Gastrocnemius medialis (tissue), 4 donors: ENCODE results near the gene ESCO1. TPM values are rescaled to one million over a fixed set of nuclear protein-coding genes. Genes with fewer than 3 reads are reported as not detected.

ENCODE experiments used
- ATAC-seq, 2 donors: fragments of 150-250 bp; one replicate each; pipeline ENCODE4 v1.9.1; 2016
- DNase-seq, 2 donors: peaks; one replicate each; pipeline ENCODE4 v3.0.0-alpha.2; 2019
- H3K27ac ChIP-seq, 4 donors: fragments of 200-600 bp; sonication (generic); 1 replicate in 1 of 4; 2 replicates in 3 of 4; pipeline ENCODE4 v1.5.1; 2016 to 2018; ENCODE audit warnings: mild to moderate bottlenecking in 2 of 4, moderate library complexity in 1 of 4
- H3K27me3 ChIP-seq, 3 donors: fragments of 200-600 bp; sonication (generic) in 2 of 3; 1 replicate in 1 of 3; 2 replicates in 2 of 3; pipeline versions ENCODE4 v1.5.1 to v1.6.0; 2016 to 2019; ENCODE audit warnings: mild to moderate bottlenecking in 1 of 3, moderate library complexity in 1 of 3
- H3K36me3 ChIP-seq, 2 donors: fragments of 200-600 bp; sonication (generic) in 1 of 2; one replicate each; pipeline ENCODE4 v1.5.1; 2017 to 2018
- H3K4me1 ChIP-seq, 2 donors: fragments of 200-600 bp; sonication (generic) in 1 of 2; one replicate each; pipeline ENCODE4 v1.5.1; 2016 to 2017; ENCODE audit warnings: mild to moderate bottlenecking in 2 of 2
- H3K4me3 ChIP-seq, 4 donors: fragments of 200-600 bp; sonication (generic) in 3 of 4; 1 replicate in 1 of 4; 2 replicates in 3 of 4; pipeline ENCODE4 v1.5.1; 2016 to 2019; ENCODE audit warnings: mild to moderate bottlenecking in 2 of 4
- H3K9me3 ChIP-seq, 3 donors: fragments of 200-600 bp; sonication (generic) in 2 of 3; 1 replicate in 1 of 3; 2 replicates in 2 of 3; pipeline ENCODE4 v1.5.1; 2016 to 2019
- CTCF ChIP-seq, 5 experiments: fragments of 450-650 bp in 3 of 5; fragments of 200-600 bp in 2 of 5; sonication (generic) in 2 of 5; IDR thresholded peaks in 4 of 5; conservative IDR thresholded peaks in 1 of 5; 1 replicate in 4 of 5; 2 replicates in 1 of 5; pipeline ENCODE4 v1.5.1; 2016 to 2019; ENCODE audit warnings: antibody characterized with exemption in 5 of 5, mild to moderate bottlenecking in 3 of 5, moderate library complexity in 3 of 5
- POLR2A ChIP-seq, 2 donors: fragments of 450-650 bp; IDR thresholded peaks; one replicate each; pipeline ENCODE4 v1.6.1; 2017; ENCODE audit warnings: antibody characterized with exemption in 2 of 2, mild to moderate bottlenecking in 2 of 2, moderate library complexity in 2 of 2
- in situ Hi-C, 4 donors: fragments of 200-750 bp; cut with MboI; loops; one replicate each; pipeline versions ENCODE4 v1.15.0 to v1.8.0; 2017; ENCODE audit warnings: low sequenced_read_pairs in 4 of 4
- intact Hi-C: fragments of 100-400 bp; cut with DNase I; formaldehyde crosslinking; loops from one replicate; pipeline ENCODE4 v1.15.1; 2023; ENCODE audit warnings: low total_unique reads
- total RNA-seq, 4 donors: library from RNA; depleted of rRNA; stranded (reverse); fragments of >200 nt; gene quantifications; one replicate each; pipeline versions ENCODE4 v1.1.0 to v1.2.3, GENCODE V29; 2016

The ESCO1 gene
- total RNA-seq, 4 donors from 2014 or later: 12.1 to 17.9 (median 17.4) TPM

GRCh38 chr18:21550510-21550970 is 50.0 kb downstream of the ESCO1 start:
- no peak for ATAC-seq

GRCh38 chr18:21548647-21549046 is 51.9 kb downstream of the ESCO1 start:
- Histone ChIP-seq H3K4me3 (no peak overlapping the region), H3K4me1 (no peaks in the 10 kb centered on the region), H3K27ac (no peak overlapping the region), H3K36me3 (peaks cover 0 to 14% of the 10 kb centered on the region in 2 donors), H3K9me3 (no peaks in the 10 kb centered on the region), H3K27me3 (no peaks in the 10 kb centered on the region)
- ATAC-seq: no peak
- intact Hi-C loops: no loop called here
- no peak for DNase-seq
- TF ChIP-seq CTCF (IDR thresholded peaks at IDR 0.05 in 4 of 5, conservative IDR thresholded peaks at IDR 0.05 in 1 of 5) (no peak), POLR2A (IDR thresholded peaks at IDR 0.05) (no peak)
- in situ Hi-C loops: no loop called here

More at GRCh38 chr18:21550510-21550970, 50.0 kb downstream of the ESCO1 start:
- H3K27me3 ChIP-seq: no peaks in the 10 kb centered on the region
- H3K27ac ChIP-seq: no peak overlapping the region
- no peak for TF ChIP-seq POLR2A (IDR thresholded peaks at IDR 0.05)
- TF ChIP-seq CTCF (IDR thresholded peaks at IDR 0.05 in 4 of 5, conservative IDR thresholded peaks at IDR 0.05 in 1 of 5): no peak
- no peaks in the 10 kb centered on the region for H3K9me3 ChIP-seq
- DNase-seq: no peak
- H3K4me1 ChIP-seq: no peaks in the 10 kb centered on the region
- no peak overlapping the region for H3K4me3 ChIP-seq
- in situ Hi-C loops: no loop called here
- H3K36me3 ChIP-seq: peaks cover 0 to 6% of the 10 kb centered on the region in 2 donors
- intact Hi-C loops: no loop called here

- in situ Hi-C loops (no loop called here), intact Hi-C loops (no loop called here)
- DNase-seq: no peak
- no peak for ATAC-seq
- Histone ChIP-seq H3K4me1 (no peaks in the 10 kb centered on the region), H3K9me3 (no peaks in the 10 kb centered on the region), H3K27ac (no peak overlapping the region), H3K36me3 (peaks cover 0 to 9% of the 10 kb centered on the region in 2 donors), H3K27me3 (no peaks in the 10 kb centered on the region), H3K4me3 (no peak overlapping the region)
- TF ChIP-seq CTCF (IDR thresholded peaks at IDR 0.05 in 4 of 5, conservative IDR thresholded peaks at IDR 0.05 in 1 of 5) (no peak), POLR2A (IDR thresholded peaks at IDR 0.05) (no peak)
Measured at GRCh38 chr18:21546423-21546822, 54.1 kb downstream of the ESCO1 start.

- H3K27ac ChIP-seq: no peak overlapping the region
- H3K36me3 ChIP-seq: peaks cover 0 to 46% of the 10 kb centered on the region in 2 donors
- no peak overlapping the region for H3K4me3 ChIP-seq
- no peaks in the 10 kb centered on the region for H3K4me1 ChIP-seq
- H3K27me3 ChIP-seq: no peaks in the 10 kb centered on the region
- TF ChIP-seq CTCF (IDR thresholded peaks at IDR 0.05 in 4 of 5, conservative IDR thresholded peaks at IDR 0.05 in 1 of 5): no peak
- TF ChIP-seq POLR2A (IDR thresholded peaks at IDR 0.05): no peak
- no peaks in the 10 kb centered on the region for H3K9me3 ChIP-seq
- DNase-seq (no peak), ATAC-seq (no peak)
- in situ Hi-C loops (no loop called here), intact Hi-C loops (no loop called here)
Measured at GRCh38 chr18:21538230-21538629, 62.3 kb downstream of the ESCO1 start.

GRCh38 chr18:21534327-21534726 is 66.2 kb downstream of the ESCO1 start:
- Histone ChIP-seq H3K27ac (no peak overlapping the region), H3K27me3 (no peaks in the 10 kb centered on the region), H3K36me3 (peaks cover 0 to 67% of the 10 kb centered on the region in 2 donors), H3K9me3 (no peaks in the 10 kb centered on the region), H3K4me1 (no peaks in the 10 kb centered on the region), H3K4me3 (no peak overlapping the region)
- intact Hi-C loops (no loop called here), in situ Hi-C loops (no loop called here)
- ATAC-seq: no peak
- DNase-seq: no peak
- TF ChIP-seq POLR2A (IDR thresholded peaks at IDR 0.05) (no peak), CTCF (IDR thresholded peaks at IDR 0.05 in 4 of 5, conservative IDR thresholded peaks at IDR 0.05 in 1 of 5) (no peak)
